GM19025 (cell line): ENCODE measurements around the gene NOL11.
"Not testable (repeated sequence)": the region's sequence is repeated elsewhere in the genome, so short reads cannot be mapped to it uniquely, and the experiment has no call there.

Experiments
- ATAC-seq: cut with Tn5 transposase; IDR thresholded peaks from one replicate; pipeline ENCODE4 v1.9.1; 2021; ENCODE audit warnings: mild to moderate bottlenecking, low read depth, moderate library complexity; ENCODE audit not compliant: unreplicated experiment

Gene NOL11

DNA sequence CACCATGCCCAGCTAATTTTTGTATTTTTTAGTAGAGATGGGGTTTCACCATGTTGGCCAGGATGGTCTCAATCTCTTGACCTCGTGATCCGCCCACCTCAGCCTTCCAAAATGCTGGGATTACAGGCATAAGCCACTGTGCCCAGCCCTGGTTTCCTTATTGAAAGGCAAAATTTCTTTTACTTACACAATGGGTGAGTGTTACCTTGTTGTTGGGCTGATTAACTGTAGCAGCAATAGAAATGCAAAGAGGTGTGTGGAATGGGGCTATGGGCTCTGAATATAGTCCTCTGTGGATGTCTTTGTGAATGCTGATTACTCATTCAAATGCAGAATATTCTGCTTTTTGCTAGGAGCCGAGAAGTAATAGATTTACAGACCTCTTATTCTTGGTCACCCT, 34.4 kb downstream of the NOL11 start:
- ATAC-seq, result not testable (repeated sequence)

DNA sequence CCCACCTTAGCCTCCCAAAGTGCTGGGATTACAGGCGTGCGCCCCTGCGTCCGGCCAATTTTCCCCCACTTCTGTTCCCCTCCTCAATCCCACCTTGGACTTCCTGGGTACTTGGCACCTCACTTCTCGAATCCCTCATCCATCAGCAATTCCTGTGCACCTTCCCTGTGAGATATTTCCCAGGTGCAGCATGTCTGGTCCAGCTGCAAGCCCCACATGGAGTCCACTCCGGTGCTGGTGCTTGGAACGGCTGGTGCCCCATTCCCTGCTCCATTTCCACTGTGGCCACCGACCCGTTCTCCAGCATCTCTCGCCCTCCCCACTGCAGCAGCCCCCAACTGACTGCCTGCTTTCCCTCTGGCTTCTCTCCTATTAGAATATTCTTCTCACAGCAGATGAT, 35.3 kb downstream of the NOL11 start:
- ATAC-seq, result no peak

DNA sequence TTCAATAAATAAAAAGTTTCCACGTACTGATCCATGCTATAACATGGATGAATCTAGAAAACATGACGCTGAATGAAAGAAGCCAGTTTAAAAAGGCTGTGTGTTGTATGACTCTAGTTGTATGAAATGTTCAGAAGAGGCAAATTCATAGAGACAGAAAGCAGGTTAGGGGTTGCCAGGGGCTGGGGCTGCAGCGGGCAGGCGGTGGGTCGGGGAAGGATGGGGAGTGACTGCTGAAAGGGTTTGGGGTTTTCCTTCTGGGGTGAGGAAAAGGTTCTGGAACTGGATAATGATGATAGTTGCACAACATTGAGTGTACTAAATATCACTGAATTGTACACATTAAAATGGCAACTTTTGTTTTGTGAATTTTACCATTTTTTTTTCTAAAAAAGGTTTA, 36.3 kb downstream of the NOL11 start:
- ATAC-seq, result no peak

DNA sequence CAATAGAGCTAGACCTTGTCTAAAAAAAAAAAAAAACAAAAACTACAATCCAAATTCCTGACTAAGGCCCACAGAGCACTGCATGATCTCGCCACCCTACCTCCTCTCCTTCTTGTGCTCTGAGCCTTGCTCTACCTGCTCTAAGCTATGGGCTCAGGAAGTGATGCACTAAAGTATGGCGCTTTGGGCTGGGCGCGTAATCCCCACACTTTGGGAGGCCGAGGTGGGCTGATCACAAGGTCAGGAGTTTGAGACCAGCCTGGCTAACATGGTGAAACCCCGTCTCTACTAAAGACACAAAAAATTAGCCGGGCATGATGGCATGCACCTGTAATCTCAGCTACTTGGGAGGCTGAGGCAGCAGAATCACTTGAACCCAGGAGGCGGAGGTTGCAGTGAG, 37.0 kb downstream of the NOL11 start:
- ATAC-seq, result not testable (repeated sequence)

DNA sequence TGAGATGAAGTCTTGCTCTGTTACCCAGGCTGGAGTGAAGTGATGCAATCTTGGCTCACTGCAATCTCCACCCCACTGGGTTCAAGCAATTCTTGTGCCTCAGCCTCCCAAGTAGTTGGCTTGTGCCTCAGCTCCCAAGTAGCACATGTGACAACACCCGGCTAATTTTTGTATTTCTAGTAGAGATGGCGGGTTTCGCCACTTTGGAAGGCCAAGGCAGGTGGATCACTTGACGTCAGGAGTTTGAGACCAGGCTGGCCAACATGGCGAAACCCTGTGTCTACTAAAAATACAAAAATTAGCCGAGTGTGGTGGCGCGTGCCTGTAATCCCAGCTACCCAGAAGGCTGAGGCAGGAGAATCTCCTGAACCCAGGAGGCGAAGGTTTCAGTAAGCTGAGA, 39.0 kb downstream of the NOL11 start:
- not testable (repeated sequence) for ATAC-seq

DNA sequence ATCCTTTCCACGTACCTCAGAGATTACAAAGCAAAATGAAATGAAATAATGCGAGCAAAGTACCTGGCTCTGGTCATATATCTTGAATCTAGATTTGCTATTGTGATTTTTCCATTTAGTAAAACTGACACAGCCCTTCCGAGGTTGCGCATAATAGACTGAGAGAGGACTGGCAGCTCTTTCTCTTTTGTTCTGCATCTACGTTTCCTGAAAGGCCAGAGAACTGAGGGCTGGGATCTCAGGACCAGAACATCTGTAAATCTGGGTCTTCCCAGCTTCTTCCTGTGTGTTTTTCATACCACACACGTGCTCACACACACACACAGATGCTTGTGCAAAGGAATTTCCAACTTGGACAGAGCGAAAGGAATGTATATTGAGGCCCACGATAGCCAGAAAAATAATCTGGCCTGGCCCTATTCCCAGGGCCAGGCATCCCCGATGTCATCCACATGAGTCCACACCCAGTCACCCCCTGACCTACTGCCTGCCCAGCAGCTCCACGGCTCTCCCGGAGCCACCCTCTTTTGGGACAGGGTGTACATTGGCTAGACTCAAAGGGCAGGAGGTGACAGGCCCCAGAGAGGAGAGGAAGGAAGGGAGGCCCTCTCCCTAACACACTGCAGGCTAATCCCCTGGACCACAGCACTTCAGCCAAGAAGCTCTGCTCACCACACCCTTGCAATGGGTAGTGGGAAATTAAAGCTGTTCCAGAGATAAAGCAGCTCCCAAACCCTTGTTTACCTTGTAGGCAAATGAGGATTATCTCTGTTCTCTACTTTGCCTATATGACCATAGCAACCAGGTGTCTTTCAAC, 41.8 kb downstream of the NOL11 start:
- ATAC-seq, result no peak

DNA sequence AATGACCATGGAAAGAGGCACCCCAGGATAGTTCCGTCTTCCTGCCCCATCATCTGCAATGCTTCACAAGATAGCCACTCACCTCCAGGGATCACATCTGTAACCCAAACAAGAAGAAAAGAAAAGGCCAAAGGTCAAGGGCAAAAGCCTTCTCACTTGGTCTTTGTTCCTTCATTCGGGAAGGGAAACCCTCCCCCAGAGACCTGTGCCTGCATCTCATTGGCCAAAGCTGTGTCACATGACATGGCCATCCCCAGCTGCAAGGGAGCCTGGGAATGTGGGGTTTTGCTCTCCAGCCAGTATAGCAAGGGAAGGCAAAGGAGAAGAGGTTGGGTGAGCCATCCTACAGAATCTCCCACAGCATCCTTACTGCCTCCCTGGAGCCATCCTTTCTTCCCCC, 47.9 kb downstream of the NOL11 start:
- no peak for ATAC-seq

DNA sequence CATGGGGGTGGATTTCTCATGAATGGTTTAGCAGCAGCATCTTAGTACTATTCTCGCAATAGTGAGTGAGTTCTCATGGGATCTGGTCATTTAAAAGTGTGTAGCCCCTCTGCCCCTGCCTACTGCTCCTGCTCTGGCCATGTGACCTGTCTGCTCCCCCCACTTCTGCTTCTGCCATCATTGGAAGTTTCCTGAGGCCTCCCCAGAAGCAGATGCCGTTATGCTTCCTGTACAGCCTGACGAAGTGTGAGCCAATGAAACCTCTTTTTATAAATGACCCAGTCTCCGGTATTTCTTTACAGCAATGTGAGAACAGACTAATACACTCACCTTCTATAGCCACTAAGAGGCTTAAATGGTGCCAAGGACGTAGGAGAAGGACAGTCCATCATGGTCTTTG, 51.5 kb downstream of the NOL11 start:
- ATAC-seq, result no peak

DNA sequence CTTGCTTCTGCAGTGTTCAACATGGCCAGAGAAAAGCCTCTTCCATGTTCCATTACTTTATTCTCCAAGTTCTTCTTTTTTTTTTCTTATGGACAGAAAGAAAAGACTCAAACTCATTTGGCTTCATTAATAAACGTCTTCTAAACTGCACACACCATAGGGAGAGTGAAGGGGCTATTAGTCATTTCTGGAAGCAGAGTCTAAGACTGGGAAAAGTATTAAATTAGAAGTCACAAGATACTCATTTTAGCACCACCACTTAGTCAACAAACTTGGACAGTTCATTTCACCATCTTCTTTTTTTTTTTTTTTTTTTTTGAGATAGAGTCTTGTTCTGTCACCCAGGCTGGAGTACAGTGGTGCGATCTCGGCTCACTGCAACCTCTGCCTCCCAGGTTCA, 52.8 kb downstream of the NOL11 start:
- no peak for ATAC-seq

DNA sequence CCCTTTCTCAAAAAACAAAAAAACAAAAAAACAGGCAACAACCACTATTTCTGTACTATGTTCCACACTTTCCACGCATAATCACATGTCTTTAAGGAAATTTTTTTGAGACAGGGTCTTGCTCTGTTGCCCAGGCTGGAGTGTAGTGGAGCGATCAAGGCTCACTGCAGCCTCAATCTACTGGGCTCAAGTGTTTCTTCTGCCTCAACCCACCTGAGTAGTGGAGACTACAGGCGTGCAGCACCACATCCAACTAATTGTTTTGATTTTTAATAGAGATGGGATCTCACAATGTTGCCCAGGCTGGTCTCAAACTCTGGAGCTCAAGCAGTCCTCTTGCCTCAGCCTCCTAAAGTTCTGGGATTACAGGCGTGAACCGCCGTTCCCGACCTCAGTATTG, 54.9 kb downstream of the NOL11 start:
- ATAC-seq, result no peak

DNA sequence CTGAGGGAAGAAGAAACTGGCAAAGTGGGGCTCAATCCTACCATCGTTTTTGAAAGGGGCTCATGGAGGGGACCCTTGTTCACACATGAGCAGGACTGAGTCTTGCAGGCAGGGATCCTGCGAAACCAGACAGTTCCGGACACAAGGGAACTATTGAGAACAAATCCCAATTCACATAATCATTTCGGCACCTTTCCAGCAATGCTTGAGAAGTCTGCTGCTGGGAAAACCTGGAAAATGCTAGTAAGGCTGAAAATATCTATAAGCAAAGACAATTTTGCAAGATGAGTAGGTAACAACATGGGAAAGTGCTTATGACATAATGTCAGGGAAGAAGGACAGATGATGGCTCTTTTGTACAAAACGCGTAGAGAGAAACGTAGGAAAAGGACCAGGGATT, 55.5 kb downstream of the NOL11 start:
- ATAC-seq, result no peak

DNA sequence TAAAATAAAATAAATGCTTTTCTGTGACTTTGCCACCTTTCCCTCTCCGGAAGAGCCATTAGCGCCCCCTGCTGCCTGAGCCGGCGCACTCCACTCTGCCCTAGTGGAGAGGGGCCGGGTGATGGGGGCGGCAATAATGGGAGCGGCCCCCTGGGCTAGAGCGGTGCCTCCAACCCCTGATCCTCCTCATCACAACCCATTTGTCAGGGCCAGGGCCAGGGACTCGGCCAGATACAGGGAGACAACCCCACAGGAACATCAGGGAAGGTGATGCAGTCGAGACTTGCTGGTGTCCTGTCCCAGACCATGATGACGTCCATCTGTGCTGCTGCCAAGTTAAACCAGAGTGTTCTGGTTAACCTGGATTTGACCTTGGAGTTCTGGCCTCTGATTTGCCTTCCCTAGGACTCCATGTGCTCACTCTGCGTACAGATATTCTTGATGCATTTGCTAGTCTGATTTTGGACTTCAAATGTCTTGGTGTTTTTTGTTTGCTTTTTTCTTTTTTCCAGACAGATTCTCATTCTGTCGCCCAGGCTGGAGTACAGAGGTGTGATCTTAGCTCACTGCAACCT, 61.4 kb downstream of the NOL11 start:
- ATAC-seq, result no peak

DNA sequence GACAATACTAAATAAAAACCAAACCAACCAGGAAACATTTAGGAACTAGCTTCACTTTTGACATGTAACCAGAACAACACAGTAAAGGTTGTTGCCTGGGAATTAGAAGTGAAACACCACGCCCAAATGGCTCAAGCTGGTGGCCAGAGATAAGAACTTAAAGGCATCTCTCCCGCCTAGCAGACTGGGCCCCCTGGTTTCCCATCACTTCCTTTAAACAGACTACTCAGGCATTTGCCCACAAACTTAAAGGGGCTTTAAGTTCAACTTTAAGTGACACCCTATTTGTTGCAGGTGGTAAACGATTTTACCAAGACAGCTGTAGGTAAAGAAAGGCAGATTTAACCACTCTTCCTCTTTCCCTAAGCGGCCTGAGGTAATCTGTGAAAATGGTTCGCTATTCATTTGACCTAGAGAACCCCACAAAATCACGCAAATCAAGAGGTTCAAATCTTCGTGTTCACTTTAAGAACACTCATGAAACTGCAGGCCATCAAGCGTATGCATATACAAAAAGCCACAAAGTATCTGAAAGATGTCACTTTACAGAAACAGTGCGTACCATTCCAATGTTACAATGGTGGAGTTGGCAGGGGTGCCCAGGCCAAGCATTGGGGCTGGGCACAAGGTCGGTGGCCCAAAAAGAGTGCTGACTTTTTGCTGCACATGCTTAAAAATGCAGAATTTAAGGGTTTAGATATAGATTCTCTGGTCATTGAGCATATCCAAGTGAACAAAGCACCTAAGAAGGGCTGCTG, 66.8 kb downstream of the NOL11 start:
- no peak for ATAC-seq

DNA sequence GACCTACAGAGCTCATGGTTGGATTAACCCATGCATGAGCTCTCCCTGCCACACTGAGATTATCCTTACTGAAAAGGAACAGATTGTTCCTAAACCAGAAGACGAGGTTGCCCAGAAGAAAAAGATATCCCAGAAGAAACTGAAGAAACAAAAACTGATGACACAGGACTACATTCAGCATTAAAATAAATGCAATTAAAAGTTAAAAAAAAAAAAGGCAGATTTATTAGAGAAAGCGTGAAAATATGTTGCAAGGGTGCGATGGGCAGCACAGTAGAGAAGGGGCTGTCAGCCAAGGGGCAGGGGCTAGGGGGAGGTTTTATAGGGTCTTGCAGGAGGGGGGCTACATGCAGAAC, 67.4 kb downstream of the NOL11 start:
- no peak for ATAC-seq

DNA sequence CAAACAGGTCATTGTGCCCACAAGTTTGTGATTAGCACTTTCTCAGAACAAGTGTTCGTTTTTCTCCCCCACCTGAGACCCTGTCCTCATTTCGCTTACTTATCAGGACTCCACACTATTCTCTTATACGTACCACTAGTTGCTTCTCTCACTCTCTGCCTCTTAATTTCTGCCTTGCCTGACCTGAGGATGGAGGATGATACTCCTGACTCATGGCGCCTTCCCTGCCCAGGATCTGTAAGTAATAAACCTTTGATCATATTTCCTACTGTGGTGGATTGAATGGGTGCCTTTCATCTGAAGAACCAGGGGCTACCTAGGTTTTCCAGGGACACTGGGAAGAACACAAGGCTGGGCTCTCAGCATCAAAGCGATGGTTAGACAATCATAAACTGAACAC, 67.8 kb downstream of the NOL11 start:
- ATAC-seq, result no peak
